Measurements from ENCODE around the gene RHOJ. TPM values are rescaled to one million over a fixed set of nuclear protein-coding genes. Genes with fewer than 3 reads are reported as not detected.

The RHOJ gene
- total and polyA plus RNA-seq, 4 donors, result 1.0 to 1.7 (median 1.2) TPM

DNA sequence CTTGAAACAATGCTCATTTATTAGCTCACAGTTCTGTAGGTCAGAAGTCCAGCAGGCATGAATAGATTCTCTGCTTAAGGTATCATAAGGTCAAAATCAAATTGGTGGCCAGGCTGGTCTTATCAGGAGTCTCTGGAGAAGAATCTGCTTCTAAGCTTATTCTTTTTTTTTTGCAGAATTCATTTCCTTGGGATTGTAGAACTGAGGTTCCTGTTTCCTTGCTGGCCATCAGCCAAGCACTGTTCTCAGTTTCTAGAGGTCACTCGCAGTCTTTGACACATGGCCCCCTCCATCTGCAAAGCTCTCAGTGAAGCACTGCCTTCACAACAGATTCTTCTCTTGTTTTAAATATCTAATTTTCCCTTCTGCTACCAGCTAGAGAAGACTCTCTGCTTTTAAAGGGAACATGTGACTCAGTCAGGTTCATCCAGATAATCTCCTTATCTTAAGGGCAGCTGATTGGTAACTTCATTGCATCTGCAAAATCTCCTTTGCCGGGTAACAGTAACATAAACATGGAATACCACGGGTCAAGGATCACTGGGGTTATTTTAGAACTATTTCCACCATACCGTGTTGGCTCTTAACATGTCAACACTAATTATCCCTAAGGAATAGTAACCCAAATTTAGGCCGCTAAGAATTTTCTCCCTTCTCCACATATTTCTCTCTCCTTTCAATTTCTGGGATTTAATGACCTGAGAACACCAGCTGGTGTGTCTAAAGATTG is 25.3 kb downstream of the RHOJ start:
- peaks cover 0 to 2% (median 0%) of the 10 kb centered on the region in 4 donors for H3K27me3 ChIP-seq (ENCODE audit: control insufficient read depth in 4 of 4, insufficient read depth in 4 of 4, low read length in 3 of 4)
- H3K4me3 ChIP-seq (ENCODE audit: low read depth in 1 of 3, low read length in 3 of 3), result no peak overlapping the region
- H3K9me3 ChIP-seq (ENCODE audit: control insufficient read depth in 4 of 4, low read length in 3 of 4), result no peaks in the 10 kb centered on the region
- no peak overlapping the region for H3K27ac ChIP-seq (ENCODE audit: low read depth in 1 of 2, low read length in 2 of 2)
- DNase-seq (ENCODE audit: low spot score), result no peak
- H3K4me1 ChIP-seq (ENCODE audit: control insufficient read depth in 4 of 4, insufficient read depth in 4 of 4, low read length in 3 of 4), result no peaks in the 10 kb centered on the region
- TF ChIP-seq YY1 (IDR thresholded peaks at IDR 0.05) (no peak), GABPA (IDR thresholded peaks at IDR 0.05 in 1 of 2, conservative IDR thresholded peaks at IDR 0.05 in 1 of 2) (no peak), EGR1 (IDR thresholded peaks at IDR 0.05; ENCODE audit: low read depth in 2 of 2) (no peak), NR2F2 (IDR thresholded peaks at IDR 0.05) (peak; percentile 48)
- TF ChIP-seq, protein P1, sequence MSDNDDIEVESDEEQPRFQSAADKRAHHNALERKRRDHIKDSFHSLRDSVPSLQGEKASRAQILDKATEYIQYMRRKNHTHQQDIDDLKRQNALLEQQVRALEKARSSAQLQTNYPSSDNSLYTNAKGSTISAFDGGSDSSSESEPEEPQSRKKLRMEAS (IDR thresholded peaks at IDR 0.05), result no peak
- WGBS, result 75% methylated on average over 5 of the region's 5 CpGs
- no peaks in the 10 kb centered on the region for H3K36me3 ChIP-seq (ENCODE audit: control insufficient read depth in 4 of 4, insufficient read depth in 3 of 4, low read depth in 1 of 4, low read length in 3 of 4)
- H3K9ac ChIP-seq (ENCODE audit: low read depth in 1 of 2, low read length in 2 of 2), result no peak overlapping the region

DNA sequence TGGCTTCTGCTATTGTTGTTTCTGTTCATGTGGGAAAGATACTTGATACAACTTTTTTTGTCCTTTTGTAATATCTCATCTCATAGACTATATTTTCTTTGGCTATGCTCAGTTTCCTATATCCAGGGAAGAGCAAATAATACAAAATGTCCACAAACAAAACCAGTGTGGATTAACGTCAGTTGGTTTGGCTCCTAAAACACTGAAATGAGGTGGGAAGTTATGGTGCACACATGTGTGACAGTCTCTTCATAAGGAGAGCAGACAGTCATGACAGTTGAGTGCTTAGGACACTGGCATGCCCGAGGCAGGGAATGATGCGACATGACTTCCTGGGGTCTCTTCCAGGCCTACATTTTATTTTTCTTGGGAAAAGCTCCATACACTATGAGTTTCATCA is 27.5 kb downstream of the RHOJ start:
- TF ChIP-seq SP1 (IDR thresholded peaks at IDR 0.05) (no peak), TAF1 (conservative IDR thresholded peaks at IDR 0.05) (no peak), RAD21 (IDR thresholded peaks at IDR 0.05) (no peak), JUND (IDR thresholded peaks at IDR 0.05) (no peak), FOXA1 (IDR thresholded peaks at IDR 0.05) (no peak), HNF4G (IDR thresholded peaks at IDR 0.05) (no peak), GABPA (IDR thresholded peaks at IDR 0.05 in 1 of 2, conservative IDR thresholded peaks at IDR 0.05 in 1 of 2) (no peak)
- TF ChIP-seq, protein P2, sequence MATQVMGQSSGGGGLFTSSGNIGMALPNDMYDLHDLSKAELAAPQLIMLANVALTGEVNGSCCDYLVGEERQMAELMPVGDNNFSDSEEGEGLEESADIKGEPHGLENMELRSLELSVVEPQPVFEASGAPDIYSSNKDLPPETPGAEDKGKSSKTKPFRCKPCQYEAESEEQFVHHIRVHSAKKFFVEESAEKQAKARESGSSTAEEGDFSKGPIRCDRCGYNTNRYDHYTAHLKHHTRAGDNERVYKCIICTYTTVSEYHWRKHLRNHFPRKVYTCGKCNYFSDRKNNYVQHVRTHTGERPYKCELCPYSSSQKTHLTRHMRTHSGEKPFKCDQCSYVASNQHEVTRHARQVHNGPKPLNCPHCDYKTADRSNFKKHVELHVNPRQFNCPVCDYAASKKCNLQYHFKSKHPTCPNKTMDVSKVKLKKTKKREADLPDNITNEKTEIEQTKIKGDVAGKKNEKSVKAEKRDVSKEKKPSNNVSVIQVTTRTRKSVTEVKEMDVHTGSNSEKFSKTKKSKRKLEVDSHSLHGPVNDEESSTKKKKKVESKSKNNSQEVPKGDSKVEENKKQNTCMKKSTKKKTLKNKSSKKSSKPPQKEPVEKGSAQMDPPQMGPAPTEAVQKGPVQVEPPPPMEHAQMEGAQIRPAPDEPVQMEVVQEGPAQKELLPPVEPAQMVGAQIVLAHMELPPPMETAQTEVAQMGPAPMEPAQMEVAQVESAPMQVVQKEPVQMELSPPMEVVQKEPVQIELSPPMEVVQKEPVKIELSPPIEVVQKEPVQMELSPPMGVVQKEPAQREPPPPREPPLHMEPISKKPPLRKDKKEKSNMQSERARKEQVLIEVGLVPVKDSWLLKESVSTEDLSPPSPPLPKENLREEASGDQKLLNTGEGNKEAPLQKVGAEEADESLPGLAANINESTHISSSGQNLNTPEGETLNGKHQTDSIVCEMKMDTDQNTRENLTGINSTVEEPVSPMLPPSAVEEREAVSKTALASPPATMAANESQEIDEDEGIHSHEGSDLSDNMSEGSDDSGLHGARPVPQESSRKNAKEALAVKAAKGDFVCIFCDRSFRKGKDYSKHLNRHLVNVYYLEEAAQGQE (IDR thresholded peaks at IDR 0.05), result no peak
- TF ChIP-seq, protein P3, sequence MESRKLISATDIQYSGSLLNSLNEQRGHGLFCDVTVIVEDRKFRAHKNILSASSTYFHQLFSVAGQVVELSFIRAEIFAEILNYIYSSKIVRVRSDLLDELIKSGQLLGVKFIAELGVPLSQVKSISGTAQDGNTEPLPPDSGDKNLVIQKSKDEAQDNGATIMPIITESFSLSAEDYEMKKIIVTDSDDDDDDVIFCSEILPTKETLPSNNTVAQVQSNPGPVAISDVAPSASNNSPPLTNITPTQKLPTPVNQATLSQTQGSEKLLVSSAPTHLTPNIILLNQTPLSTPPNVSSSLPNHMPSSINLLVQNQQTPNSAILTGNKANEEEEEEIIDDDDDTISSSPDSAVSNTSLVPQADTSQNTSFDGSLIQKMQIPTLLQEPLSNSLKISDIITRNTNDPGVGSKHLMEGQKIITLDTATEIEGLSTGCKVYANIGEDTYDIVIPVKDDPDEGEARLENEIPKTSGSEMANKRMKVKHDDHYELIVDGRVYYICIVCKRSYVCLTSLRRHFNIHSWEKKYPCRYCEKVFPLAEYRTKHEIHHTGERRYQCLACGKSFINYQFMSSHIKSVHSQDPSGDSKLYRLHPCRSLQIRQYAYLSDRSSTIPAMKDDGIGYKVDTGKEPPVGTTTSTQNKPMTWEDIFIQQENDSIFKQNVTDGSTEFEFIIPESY (IDR thresholded peaks at IDR 0.05), result no peak
- TF ChIP-seq, protein P4, sequence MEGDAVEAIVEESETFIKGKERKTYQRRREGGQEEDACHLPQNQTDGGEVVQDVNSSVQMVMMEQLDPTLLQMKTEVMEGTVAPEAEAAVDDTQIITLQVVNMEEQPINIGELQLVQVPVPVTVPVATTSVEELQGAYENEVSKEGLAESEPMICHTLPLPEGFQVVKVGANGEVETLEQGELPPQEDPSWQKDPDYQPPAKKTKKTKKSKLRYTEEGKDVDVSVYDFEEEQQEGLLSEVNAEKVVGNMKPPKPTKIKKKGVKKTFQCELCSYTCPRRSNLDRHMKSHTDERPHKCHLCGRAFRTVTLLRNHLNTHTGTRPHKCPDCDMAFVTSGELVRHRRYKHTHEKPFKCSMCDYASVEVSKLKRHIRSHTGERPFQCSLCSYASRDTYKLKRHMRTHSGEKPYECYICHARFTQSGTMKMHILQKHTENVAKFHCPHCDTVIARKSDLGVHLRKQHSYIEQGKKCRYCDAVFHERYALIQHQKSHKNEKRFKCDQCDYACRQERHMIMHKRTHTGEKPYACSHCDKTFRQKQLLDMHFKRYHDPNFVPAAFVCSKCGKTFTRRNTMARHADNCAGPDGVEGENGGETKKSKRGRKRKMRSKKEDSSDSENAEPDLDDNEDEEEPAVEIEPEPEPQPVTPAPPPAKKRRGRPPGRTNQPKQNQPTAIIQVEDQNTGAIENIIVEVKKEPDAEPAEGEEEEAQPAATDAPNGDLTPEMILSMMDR (IDR thresholded peaks at IDR 0.05; ENCODE audit: low read depth, low read length, missing input control), result no peak
- no peak for DNase-seq (ENCODE audit: low spot score)
- H3K27me3 ChIP-seq (ENCODE audit: control insufficient read depth in 4 of 4, insufficient read depth in 4 of 4, low read length in 3 of 4), result peaks cover 0 to 2% (median 0%) of the 10 kb centered on the region in 4 donors
- no peak overlapping the region for H3K9ac ChIP-seq (ENCODE audit: low read depth in 1 of 2, low read length in 2 of 2)
- no peaks in the 10 kb centered on the region for H3K9me3 ChIP-seq (ENCODE audit: control insufficient read depth in 4 of 4, low read length in 3 of 4)
- 71% methylated on average over 3 of the region's 3 CpGs for WGBS
- no peaks in the 10 kb centered on the region for H3K36me3 ChIP-seq (ENCODE audit: control insufficient read depth in 4 of 4, insufficient read depth in 3 of 4, low read depth in 1 of 4, low read length in 3 of 4)
- no peak overlapping the region for H3K27ac ChIP-seq (ENCODE audit: low read depth in 1 of 2, low read length in 2 of 2)
- no peaks in the 10 kb centered on the region for H3K4me1 ChIP-seq (ENCODE audit: control insufficient read depth in 4 of 4, insufficient read depth in 4 of 4, low read length in 3 of 4)
- H3K4me3 ChIP-seq (ENCODE audit: low read depth in 1 of 3, low read length in 3 of 3), result no peak overlapping the region

All from liver (tissue), 9 donors.